ENCODE data around the gene ADRA2A. TPM values are rescaled to one million over a fixed set of nuclear protein-coding genes. Genes with fewer than 3 reads are reported as not detected.

Gene ADRA2A
- total RNA-seq, 2 donors from 2014 or later, result 3.6 to 4.3 TPM

- intact Hi-C loops (cut with DNase I), result no loop called here
- no peak for DNase-seq
- no peak for ATAC-seq
Measured at GRCh38 chr10:111081595-111081994, 4.8 kb downstream of the ADRA2A start.

DNA sequence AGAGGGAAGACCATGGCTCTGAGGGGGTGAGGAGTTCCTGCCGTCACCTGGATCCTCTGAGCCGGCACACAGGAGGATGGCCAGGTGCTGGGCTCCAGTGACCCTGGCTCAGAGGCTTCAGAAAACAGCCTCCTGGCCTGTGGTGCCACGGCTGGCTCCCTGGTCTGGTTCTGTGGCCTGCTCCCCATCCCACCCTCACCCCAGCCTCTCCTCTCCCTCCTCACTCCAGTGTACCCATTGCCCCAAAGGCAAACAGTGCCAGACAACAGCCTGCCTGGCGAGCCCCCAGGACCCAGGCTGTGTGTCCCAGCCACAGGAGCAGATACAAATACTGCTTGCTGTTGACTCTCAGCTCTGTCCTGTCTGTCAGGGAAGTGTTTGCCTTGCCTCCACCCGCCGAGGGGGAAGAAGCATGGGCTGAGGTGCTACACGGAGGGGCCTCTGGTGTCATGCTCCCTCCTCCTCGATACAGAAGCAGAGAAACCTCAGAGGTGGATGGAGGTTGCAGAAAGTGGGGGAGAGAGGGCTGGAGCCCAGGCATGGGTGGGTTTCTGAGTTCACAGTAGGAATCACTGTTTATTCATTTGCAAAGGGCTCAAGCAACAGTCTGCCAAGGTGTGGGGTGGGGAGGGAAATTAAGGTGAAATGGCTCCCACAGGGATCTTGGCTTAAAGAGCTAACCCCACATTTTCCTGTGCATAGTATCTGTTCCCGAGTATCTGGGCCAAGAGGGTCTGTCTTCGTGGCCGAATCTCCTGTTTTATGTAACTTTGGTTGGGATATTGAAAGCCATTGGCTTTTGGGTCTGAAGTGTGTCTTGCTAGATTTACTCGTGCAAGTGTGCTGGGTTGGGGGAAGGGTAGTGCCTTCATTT lies 5.5 kb downstream of the ADRA2A start:
- intact Hi-C loops (cut with DNase I), result no loop called here

GRCh38 chr10:111083222-111084095 lies 6.6 kb downstream of the ADRA2A start:
- DNase-seq, result no peak
- intact Hi-C loops (cut with DNase I), result no loop called here

More for the DNA sequence above, 5.5 kb downstream of the ADRA2A start:
- DNase-seq (no peak), ATAC-seq (no peak)

DNA sequence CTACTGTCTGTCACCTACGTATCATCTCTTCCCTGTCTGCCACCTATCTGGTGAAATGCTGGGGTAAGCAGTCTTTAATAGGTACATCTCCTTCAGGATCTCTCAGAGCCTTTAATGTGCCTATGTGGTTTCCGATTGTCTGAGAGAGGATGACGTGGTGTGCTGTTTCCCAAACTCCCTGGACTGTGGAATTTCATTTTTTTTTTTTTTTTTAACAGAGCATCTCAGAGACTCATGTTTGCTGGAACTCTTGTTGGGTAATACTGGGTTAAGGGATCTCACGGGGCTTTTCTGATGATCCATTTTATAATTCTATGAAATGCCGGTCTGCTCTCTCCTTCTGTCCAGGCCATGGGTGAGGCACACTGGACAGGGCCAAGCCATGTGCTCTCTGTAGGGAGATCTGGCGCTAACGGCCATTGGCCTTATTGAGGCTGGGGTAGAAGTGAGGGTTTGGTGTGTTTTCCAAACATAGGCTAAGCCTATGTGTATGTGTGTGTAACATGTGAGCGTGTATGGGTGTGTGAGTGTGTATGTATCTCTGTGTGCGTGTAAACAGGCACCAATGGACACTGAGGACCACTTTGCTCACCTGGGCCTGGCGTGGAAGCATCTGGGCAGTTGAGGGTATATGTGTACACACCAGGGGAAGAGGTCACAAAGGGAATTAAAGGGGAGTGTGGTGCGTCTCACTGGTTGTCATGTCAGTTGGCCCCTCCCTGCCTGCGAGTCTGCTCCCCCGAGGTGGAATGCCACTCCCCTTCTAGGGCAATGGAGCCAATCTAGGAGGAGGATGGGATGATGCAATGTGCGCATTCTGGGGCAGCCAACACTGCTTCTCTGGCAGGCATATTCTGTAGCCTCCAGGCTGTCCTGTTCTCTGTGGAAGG lies 7.8 kb downstream of the ADRA2A start:
- ATAC-seq (peak in 1 of 2 donors; percentile 15), DNase-seq (no peak)
- intact Hi-C loops (cut with DNase I), result no loop called here

More at GRCh38 chr10:111083222-111084095, 6.6 kb downstream of the ADRA2A start:
- ATAC-seq, result no peak

DNA sequence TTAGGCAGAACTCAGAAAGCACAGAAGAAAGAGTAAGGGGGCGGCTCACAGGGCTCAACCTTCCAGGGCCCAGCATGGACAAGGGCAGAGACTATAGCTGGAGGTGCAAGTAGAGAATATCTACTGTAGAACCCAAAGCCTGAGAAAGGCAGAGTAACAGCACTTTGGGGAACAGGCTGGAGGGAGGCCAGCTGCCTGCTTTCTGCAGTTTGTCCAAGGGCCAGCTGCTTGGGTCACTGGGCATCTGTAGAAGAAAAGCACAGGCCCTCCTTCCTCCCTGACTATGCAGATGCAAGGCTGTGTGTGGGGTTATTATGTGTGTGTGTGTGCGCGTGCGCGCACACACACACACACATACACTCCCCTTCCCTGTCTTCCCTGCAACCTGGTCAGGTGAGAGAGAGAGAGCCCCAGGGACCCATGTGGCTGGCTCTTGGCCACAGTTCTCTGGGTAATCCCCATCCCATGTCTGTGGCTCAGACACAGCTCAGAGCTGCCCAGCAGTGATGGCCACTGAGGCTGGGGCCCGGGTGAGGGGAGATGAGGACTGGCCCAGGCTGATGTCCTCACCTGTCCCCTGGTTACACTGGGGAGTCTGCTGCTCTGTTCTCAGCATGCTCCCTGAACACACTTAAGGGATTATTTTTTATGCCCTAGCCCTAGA lies 9.0 kb downstream of the ADRA2A start:
- DNase-seq, result no peak
- intact Hi-C loops (cut with DNase I), result no loop called here
- ATAC-seq, result no peak

DNA sequence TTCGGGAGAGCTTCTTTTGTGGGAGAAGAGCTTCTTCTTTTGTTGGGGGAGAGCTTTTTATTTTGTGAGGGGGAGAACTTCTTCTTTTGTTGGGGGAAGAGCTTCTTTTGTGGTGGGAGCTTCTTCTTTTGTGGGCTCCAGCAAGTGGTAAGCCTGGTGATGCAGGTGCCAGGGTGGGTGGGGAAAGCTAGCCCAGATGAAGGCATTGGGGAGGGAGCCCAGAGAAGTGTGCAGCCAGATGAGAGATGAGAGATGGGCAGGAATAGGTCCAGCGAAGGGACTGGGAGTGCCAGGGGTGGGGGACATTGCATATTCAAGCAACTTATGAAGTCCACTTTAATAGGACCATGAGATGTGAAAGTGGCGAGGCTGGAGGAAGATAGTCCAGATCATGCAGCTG lies 9.7 kb downstream of the ADRA2A start:
- intact Hi-C loops (cut with DNase I), result no loop called here
- DNase-seq, result no peak
- ATAC-seq, result no peak

DNA sequence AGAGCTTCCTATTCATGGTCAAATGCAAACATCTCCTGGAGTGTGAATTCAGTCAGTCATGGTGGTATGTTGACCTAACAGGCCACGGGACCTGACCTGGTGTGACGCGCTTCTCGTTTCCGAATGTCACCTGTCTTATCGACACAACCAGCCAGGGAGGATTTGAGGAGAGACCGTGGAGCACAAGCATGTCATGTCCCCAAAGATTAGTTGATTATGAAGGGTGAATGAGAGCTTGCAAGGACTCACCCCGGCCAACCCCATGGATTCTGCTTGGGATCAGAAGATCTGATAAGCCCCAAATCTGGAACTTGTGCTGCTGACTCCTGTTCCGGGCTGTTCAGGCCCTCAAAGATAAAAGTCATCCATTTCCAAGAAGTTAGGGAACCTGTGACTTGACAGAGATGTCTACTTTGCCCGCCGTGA lies 10.5 kb downstream of the ADRA2A start:
- intact Hi-C loops (cut with DNase I), result no loop called here
- DNase-seq (no peak), ATAC-seq (no peak)

DNA sequence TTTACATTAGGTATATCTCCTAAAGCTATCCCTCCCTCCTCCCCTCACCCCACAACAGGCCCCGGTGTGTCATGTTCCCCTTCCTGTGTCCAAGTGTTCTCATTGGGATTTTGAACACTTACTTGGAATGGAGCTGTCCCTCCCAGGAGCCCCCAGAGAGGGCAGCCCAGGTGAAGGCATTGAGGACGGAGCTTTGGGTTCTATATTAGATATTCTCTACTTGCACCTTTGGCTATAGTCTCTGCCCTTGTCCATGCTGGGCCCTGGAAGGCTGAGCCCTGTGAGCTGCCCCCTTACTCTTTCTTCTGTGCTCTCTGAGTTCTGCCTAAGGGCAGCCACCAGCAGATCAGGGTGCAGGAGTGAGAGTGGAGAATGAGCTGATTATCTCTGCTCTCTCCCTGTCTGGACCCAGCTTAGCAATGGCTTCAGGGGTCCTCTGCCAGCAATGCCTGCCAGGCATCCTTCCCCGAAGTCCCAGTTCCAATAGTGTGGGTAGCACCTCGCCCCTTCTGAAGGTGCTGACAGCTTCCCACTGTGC lies 11.2 kb downstream of the ADRA2A start:
- no peak for DNase-seq
- intact Hi-C loops (cut with DNase I), result no loop called here
- no peak for ATAC-seq

DNA sequence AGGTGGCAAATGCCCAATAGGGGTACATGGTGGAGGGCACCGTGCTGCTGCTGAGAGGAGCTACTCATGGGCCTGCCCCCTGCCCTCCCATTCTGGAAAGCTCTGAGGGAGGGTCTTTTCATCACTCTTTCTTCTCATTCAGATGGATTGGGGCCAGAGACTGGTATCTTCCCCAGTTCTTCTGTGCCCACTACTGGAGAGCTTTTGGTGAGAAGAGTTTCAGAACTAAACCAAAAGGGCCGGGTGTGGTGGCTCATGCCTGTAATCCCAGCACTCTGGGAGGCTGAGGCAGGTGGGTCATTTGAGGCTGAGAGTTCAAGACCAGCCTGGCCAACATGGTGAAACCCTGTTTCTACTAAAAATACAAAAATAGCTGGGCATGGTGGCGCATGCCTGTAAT lies 12.5 kb downstream of the ADRA2A start:
- intact Hi-C loops (cut with DNase I), result no loop called here
- ATAC-seq (no peak), DNase-seq (no peak)

GRCh38 chr10:111091833-111092232 lies 15.0 kb downstream of the ADRA2A start:
- intact Hi-C loops (cut with DNase I), result loop anchor here in 1 of 2 donors (10.0 kb wide), 1 partner anchor 1043 kb away; no protein-coding TSS in a partner anchor
- ATAC-seq, result no peak
- DNase-seq, result no peak

DNA sequence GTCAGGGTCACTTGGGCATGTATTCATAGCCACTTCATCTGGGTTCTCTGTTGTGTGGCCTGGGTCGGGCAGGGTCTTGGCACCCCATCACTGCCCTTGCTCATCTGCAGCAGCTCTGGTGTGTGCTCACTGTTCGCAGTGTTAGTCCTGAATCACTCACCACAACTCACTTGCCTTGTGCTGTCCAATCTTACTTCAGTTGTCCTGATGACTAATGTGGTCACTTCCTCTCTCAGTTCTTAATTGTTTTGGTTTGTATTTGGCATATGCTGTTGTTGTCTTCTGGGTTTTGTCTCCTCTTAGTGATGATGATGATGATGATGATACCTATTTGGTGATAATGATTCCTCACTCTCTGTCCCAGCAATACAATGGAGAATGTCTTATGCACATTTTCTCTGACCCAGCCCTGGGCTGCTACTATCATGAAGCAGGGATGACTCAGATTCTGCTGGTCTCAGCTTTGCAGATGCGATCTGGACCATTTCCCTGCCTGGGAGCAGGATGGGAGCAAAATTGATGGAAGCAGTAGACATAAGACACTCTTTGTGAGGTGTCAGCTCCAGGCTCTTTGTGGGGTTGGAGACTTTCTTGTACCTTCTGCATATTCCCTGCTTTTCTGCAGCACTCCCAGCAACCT lies 17.0 kb downstream of the ADRA2A start:
- ATAC-seq (no peak), DNase-seq (no peak)
- intact Hi-C loops (cut with DNase I), result loop anchor here in 1 of 2 donors (10.0 kb wide), 1 partner anchor 1041 kb away; no protein-coding TSS in a partner anchor

GRCh38 chr10:111098679-111099437 lies 22.0 kb downstream of the ADRA2A start:
- intact Hi-C loops (cut with DNase I), result loop anchor here in 1 of 2 donors (10.0 kb wide), 1 partner anchor 1036 kb away; no protein-coding TSS in a partner anchor
- DNase-seq (no peak), ATAC-seq (no peak)

DNA sequence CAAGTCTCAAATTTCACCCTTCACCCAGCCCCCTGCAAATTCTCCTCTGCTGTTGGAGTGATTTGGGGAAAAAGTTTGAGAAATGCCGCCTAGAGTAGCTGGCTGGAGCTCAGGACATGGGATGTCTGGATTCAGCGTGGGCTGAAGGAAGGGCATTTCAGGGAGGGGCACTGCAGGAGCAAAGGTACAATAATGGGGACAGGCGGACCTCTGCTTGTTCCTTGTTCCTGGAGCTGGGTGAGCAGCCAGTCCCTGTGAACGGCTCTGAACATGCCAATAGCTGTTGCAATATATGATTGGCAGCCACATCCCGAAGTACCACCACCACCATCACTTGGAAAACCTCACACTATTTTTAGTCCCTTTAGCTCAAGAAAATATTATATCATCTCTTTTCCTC lies 23.4 kb downstream of the ADRA2A start:
- intact Hi-C loops (cut with DNase I), result no loop called here
- no peak for DNase-seq
- no peak for ATAC-seq

DNA sequence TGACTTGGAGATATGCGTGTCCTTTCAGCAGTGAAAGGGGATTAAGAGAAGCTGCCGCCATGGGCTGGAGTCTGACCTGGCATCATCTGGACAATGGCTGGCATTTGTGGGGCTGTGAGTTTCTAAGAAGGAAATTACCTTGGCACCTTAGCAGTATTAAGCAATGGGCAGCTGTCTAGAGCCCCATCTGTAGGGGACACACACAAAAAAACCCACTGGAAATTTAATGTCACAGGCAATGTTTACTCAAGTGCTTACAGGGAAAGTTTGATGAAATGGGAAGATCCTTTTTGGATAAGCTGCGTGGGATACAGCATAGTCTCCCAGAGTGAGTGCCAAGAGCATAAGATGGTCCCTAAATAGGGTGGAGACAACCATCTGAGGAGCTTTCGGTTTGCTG lies 25.0 kb downstream of the ADRA2A start:
- ATAC-seq (no peak), DNase-seq (no peak)
- intact Hi-C loops (cut with DNase I), result no loop called here

- intact Hi-C loops (cut with DNase I), result no loop called here
- DNase-seq (no peak), ATAC-seq (no peak)
Measured at GRCh38 chr10:111102359-111102837, 25.6 kb downstream of the ADRA2A start.

GRCh38 chr10:111103196-111103840 lies 26.5 kb downstream of the ADRA2A start:
- intact Hi-C loops (cut with DNase I), result no loop called here
- DNase-seq, result no peak

More at GRCh38 chr10:111103196-111103840, 26.5 kb downstream of the ADRA2A start:
- no peak for ATAC-seq

Measured in left cardiac atrium (tissue), 4 donors.